ENCODE results near the gene KCTD14.
"Not testable (repeated sequence)": the region's sequence is repeated elsewhere in the genome, so short reads cannot be mapped to it uniquely, and the experiment has no call there.

Gene KCTD14

DNA sequence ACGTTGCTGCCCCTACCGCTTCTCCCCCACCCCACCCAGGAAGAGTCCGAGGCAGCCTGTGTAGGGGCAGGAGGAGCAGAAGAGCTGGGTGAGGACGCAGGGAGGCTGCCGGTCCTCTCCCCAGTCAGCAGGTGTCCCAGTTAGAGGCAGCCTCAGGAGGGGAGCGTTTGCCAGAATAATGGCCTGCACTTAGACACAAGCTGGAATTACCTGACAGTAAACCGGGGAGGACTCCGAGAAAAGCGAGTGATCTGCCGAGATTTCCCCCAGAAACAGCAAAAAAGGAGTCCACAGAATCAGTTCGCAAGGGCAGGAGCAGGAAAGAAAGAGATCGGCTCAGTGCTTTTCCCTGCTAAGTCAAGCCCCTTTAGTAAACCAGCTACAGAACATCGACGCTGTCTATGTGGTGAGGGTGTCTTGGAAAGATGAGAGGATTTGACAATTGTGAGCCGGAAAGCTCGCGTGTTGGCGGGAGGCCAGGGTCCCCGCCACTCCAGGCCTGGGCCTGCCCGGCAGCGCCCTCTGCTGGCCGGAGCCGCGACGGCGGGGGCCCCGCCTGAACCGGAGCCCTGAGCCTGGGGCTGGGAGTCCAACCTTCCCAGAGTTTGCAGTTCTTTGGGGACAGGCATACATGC lies 22.9 kb upstream of the KCTD14 start:
- peak; percentile 79 to 87 for DNase-seq

DNA sequence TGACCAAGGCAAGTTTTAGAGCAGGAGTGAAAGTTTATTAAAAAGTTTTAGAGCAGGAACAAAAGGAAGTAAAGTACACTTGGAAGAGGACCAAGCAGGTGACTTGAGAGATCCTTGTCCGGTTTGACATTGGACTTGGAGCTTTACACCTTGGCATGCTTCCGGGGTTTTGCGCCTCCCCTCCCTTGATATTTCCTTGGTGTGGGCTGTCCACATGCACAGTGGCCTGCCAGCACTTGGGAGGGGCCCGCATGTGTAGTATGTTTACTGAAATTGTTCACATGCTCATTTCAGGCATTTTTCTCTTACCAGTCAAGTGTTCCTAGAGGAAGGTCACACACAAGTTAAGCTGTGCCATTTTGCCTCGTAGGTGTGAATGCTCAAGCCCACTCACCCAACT lies 21.6 kb upstream of the KCTD14 start:
- DNase-seq: no peak

DNA sequence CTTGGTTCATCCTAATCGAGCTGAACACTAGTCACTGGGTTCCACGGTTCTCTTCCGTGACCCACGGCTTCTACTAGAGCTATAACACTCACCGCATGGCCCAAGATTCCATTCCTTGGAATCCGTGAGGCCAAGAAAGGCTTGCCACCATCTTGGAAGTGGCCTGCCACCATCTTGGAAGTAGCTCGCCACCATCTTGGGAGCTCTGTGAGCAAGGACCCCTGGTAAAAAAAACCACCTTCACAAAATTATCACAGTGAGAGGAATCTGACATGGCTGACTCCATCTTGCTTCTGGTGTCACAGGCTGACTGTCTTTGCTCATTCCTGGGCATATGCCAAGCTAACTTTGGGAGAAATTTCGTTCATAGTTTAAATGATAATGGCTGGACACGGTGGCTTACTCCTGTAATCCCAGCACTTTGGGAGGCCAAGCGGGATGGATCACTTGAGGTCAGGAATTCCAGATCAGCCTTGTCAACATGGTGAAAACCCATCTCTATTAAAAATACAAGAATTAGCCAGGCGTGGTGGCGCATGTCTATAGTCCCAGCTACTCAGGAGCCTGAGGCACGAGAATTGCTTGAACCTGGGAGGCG lies 18.9 kb upstream of the KCTD14 start:
- DNase-seq: no peak

DNA sequence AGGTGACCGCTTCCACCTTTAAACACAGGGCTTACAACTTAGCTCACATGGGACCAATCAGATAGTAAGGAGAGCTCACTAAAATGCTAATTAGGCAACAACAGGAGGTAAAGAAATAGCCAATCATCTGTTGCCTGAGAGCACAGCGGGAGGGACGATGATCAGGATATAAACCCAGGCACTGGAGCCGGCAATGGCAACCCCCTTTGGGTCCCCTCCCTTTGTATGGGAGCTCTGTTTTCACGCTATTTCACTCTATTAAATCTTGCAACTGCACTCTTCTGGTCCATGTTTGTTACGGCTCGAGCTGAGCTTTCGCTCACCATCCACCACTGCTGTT lies 18.3 kb upstream of the KCTD14 start:
- not testable (repeated sequence) for DNase-seq

DNA sequence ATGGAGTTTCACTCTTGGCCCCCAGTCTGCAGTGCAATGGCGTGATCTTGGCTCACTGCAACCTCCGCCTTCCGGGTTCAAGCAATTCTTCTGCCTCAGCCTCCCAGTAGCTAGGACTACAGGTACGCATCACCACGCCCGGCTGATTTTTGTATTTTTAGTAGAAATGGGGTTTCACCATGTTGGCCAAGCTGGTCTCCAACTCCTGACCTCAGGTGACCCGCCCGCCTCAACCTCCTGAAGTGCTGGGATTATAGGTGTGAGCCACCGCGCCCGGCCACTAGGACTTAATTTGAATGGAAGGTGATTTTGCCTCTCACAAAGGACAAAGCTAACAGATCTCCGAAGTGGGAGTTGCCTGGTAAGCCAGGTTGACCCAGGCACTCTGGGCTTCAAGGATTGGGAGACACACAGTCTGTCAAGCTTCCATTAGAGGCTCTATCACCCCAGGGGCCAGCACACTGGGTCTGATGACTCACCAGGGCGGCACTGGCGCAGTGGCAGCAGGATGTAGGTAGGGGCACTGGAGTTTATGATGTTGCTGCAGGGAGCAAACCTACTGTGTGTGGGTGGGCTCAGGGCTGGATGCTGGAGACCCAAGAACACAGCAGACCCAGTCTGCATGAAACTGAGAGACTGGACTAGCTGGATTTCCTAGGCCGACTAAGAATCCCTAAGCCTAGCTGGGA lies 17.8 kb upstream of the KCTD14 start:
- DNase-seq: no peak

DNA sequence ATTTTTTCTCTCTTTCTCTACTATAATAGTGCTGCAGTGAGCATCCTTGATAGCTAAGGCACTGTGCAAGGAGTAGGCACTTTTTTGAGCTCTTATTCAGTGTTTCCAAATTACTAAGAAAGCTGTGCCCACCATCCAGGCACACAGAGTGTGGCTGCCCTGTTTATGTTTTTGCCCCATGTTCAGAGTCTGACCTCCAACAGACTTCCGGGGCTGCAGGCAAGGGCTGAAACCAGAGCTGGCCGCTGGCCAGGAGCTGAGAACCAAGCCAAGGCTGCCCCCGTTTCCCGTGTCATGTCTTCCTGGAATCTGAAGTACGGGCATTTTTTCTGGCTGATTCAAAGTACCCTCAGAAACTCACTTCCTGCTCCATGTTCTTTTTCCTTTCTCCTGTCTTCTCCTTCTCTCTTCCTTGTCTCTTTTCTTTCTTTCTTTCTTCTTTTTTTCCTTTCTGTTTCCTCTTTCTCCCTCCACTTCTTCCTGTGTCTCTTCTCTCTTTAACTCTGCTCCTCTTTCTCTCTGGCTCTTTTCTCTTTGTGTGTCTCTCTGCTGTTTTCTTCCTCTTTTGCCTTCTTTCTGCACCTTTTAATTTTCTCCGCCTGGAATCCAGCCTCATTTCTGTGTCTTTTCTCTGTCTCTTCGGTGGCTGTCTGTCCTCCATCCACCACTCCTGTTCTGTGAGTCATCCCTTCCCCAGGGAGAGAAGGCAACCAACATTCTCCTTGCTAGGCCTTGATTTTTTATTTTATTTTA lies 17.0 kb upstream of the KCTD14 start:
- DNase-seq: peak; percentile 23 to 34

DNA sequence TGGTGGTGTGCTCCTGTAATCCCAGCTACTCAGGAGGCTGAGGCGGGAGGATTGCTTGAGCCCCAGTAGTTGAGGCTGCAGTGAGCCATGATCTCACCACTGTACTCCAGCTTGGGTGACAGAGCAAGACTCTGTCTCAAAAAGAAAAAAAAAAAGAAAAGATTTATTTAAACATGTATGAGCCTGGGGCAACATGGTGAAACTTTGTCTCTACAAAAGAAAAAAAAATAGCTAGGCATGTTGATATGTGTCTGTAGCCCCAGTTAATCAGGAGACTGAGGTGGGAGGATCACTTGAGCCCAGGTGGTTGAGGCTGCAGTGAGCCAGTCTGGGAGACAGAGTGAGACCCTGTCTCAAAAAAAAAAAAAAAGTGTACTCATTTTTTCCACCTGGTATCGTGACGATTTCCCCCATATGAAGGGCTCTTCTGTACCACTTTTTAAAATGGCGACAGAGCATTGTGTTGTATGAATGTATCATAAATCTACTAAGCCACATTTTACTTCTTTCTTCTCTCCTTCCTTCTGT lies 16.4 kb upstream of the KCTD14 start:
- no peak for DNase-seq

DNA sequence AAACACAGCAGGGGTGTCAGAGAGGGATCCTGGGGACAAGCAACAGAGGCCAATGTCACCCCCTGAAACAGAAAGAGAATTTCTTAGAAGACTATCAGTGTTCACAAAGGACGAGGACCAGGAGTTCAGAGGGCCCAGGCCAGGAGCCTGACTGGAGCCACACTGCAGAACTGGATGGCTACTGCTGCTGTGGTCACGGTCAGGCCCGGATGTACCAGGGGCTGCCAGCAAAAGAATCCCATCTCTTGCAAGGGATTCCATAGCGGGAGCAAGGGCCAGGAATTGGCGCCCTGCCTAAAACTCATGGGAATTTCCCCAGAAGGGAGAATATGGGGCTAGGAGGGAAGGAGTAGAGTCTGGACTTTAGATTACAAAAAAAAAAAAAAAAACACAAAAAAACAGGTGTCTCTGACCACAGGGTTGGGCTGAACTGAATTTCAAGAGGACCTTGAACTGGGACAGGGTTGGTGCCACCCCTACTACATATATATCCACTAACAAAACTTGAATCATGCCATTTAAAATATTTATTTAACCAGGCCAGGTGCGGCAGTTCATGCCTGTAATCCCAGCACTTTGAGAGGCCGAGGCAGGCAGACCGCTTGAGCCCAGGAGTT lies 15.7 kb upstream of the KCTD14 start:
- DNase-seq: no peak

DNA sequence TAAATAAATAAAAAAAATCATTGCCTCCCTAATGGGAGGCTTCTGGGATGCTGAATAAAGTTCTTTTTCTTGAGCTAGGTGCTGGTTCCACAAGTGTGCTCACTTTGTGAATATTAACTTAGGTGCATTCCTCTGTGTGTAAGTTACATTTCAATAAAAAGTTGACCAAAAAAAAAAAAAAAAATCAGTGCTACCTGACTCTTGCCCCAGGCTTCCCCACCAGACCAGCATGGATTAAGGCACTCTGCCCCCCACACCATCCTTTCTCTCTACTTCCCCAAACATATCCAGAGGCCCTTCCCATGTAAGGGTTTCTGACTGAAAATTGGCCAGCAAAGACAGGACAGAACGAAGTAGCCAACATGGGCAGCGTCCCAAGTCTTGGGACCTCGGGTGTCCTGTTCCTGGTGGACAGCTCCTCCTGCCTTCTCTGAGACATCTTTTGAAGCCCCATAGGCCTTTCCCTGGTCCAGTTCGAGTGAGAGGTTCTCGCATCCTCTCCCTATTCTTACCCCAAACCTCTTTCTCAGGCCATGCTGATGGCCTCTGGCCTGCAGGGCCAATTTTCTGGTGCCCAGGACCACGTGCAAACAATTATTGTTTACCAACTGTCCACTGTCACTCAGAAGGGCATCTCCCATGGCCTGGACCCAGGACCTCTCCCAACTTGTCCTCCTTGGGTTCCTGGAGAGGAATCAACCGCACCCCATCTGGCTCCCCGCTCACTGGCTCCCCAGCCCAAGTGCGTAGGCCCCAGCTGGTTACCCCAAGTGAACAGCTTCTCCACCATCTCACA lies 14.9 kb upstream of the KCTD14 start:
- DNase-seq: no peak

DNA sequence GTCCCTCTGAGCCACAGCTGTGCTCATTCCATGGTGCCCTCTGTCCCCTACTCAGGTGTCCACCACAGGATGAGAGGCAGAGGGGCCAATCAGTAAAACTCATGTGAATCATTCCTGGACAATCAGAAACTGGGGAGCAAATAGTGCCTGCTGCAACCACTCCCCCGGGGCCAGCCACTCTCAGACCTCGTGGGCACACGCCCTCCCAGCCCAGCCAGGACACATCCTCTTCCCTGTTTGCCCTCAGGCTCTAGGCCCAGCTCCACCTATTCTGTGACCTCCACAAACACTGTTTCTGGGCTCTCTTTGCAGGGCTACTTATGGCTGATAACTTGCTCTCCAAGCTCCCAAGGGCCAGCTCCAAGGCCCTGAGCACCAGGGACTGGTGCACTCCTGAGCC lies 14.0 kb upstream of the KCTD14 start:
- no peak for DNase-seq

DNA sequence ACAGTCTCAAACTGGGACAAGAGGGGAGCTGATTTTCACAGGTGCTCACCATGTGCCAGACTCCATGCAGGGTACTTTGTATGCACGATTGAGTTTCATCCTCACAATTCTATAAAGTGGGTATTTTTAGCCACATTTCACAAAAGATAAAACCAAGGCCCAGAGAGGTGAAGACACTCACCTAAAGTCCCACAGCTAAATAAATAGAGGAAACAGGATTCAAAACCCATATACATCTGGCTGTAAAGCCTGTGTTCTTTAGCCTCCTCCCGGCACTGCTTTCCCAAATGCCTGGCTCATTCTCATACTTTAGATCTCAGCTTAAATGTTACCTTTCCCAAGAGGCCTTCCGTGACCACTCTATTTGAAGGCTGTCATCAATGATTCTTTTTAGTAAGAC lies 13.2 kb upstream of the KCTD14 start:
- DNase-seq: no peak

DNA sequence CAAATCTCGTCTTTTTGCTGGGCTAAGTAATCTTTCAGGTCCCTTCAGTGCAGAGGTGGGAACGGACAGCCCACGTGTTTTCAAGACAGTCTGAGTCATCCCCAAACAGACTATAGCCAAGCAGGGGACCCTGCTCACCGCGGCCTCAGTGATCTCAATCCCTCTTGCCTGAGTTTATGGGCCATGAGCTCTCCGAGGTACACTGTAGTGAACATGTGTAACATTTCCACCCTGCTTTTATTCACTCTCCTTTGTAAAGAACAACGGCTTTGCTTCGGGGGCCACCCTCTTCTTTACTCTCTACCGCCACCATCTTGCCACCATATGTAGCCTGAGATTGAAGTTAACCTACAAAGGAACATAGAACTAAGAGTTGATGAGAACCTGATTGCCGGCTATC lies 11.5 kb upstream of the KCTD14 start:
- DNase-seq: no peak

DNA sequence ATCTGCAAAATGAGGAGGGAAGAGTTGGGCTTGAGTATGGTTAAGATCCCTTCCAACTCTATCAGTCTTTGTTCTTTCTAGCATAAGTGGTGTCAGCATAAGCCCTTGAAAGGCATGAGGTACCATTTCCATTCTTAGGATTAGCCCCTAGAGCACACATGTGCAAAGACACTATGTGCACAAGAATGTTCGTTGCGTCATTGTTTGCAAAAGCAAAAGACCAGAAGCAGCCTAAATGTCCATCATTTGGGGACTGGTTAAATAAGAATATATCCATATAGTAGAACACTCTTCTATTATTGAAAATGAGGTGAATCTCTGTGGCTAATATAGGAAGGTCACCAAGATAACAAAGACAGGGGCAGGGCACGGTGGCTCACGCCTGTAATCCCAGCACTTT lies 10.0 kb upstream of the KCTD14 start:
- no peak for DNase-seq

DNA sequence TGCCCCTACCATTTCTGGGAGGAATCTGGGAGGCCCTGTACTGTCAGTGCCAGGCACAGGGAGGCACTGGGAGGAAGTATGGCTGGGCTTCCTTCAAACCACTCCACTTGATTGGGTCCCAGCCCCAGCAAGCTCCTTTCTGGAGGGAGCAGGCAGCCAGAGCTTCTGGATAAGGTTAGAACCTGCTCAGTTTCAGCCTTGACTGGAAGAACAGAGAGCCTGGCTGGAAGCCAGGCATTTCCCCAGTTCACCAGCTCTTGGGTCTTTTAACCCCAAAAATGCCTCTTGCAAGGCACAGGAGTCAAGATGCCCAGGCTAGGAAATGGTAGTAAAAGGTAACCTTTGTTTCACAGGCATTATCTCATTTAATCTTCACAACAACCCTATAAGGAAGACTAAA lies 9.0 kb upstream of the KCTD14 start:
- no peak for DNase-seq

DNA sequence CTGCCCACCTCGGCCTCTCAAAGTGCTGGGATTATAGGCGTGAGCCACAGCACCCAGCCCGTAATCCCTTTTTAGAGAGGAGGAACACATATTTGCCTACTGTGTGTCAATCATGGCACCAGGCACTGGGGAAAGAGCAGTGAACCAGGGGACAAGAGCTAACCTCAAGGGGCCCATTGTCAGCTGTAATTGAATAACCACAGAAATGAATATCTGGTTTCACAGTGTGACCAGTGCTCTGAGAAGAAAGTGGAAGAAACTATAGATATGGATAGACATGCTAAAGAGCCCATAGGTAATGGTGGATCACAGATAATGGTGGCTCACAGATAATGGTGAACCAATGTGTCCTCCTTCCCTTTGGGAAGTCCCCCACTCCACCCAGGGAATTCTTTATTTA lies 8.6 kb upstream of the KCTD14 start:
- no peak for DNase-seq

DNA sequence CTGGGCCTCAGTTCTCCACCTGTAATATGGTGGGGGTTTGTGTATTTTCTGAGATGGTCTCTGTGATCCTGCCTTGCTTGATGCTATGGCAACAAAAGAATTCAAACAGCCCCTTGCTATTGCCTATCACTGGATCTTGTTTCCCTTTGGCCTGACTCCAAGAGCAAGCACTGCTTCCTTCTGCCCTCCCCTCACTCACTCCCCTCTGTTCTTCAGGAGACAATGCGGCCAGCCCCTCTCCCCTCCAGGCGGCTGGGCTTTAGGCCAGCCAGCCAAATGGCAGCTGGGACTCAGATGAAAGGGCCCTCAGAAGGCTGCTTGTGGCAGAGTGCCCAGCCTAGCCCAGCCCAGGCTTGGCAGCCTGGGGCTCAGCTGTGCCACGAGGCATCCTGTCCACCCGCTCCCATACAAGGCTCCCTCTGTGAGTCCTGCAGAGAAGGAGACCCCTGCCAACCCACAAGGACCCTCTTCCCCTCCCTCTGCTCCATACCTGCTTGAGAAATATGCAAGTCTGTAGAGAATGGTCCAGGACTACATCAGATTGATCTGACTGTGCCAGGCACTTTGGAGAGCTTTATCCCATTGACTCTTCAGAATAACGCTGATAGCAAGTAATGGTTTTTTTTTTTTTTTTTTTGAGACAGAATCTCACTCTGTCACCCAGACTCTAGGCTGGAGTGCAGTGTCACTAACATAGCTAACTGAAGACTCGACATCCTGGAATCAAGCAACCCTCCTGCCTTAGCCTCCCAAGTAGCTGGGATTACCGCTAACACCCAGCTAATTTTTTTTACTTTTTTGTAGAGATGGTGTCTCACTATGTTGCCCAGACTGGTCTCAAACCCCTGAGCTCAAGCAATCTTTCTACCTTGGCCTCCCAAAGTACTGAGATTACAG lies 7.6 kb upstream of the KCTD14 start:
- DNase-seq: no peak

DNA sequence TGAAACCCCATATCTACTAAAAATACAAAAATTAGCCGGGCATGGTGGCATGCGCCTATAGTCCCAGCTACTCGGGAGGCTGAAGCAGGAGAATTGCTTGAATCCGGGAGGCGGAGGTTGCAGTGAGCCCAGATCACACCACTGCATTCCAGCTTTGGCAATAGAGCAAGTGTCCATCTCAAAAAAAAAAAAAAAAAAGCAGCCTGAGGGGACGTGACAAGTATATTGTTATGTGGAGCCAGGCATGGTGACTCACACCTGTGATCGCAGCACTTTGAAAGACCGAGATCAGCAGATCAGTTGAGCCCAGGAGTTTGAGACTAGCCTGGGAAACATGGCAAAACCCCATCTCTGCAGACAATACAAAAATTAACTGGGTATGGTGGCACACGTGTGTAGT lies 5.3 kb upstream of the KCTD14 start:
- not testable (repeated sequence) for DNase-seq

DNA sequence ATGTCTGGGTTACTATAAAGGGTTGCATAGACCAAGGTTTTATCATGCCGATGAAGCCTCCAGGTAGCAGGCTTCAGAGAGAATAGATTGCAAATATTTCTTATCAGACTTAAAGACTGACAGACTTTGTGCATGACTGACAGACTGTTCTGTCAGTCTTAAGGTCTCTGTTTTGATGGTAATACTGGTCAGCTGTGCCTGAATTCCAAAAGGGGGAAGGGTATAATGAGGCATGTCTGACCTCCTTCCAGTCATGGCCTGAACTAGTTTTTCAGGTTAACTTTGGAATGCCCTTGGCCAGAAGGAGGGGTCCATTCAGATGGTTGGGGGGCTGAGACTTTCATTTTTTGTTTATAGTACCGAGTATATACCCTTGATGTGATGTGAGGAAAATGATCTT lies 4.7 kb upstream of the KCTD14 start:
- no peak for DNase-seq

DNA sequence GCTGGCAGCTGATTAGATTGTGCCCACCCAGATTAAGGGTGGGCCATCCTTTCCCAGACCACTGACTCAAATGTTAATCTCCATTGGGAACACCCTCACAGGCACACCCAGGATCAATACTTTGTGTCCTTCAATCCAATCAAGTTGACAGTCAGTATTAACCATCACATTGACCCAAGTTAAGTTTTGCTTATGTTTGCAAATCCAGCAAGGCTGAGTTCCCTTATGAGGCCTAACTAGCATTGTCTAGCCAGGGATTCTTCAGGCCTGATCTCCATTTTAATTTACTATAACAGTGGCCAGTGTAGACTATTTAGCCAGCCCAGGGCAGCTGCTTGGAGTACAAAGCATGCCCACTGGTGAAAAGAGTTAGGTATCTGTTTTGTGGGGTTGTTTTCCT lies 2.3 kb upstream of the KCTD14 start:
- no peak for DNase-seq

DNA sequence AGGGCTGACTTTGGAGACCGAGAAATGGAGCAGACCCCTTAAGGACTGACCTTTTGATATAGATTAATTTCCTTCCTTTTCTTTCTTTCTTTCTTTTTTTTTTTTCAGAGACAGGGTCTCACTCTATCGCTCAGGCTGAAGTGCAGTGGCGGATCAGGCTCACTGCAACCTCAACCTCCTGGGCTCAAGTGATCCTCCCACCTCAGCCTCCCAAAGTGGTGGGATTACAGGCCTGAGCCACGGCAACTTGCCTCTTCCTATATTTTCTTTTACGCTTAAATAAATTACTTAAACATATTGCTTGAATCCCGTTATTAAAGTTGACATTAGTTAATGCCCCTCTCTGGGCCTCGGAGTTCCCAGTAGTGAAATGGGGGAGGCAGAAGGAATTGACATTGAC lies 350 bp upstream of the KCTD14 start:
- DNase-seq: no peak

DNA sequence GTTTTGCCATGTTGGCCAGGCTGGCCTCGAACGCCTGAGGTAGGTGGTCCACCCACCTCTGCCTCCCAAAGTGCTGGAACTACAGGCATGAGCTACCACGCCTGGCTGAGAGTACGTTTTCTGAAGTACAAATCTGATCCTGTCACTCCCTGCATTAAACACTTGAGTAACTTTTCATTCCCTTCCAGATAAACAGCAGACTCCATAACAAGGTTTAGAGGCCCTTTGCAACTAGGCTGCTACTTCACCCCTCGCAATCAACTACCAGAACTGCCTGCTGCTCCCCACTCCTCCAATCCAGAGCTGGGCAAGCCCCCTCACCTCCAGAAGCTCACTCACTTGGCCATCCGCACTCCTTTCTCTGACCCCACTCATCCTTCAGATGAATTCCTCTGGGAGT lies 1.5 kb downstream of the KCTD14 start:
- no peak for DNase-seq

Measured in stimulated activated CD4-positive, alpha-beta T cell treated with anti-CD3 and anti-CD28 coated beads, Interleukin-2, amount 100 ng/mL, for 48 hours (primary cell).